BLaER1 treated with 17β-estradiol and CSF1 and Interleukin-3, amounts not matched to agents 10 nM and 100 nM (cell line): ENCODE results near the gene CUX1.

Experiments
- H3K27ac ChIP-seq, 11 experiments: shearing (Covaris generic); formaldehyde crosslinking; 2 replicates each; pipeline ENCODE4 v1.8.1; 2022
- H3K27me3 ChIP-seq, 11 experiments: shearing (Covaris generic); formaldehyde crosslinking; 2 replicates each; pipeline ENCODE4 v1.8.1; 2022
- H3K36me3 ChIP-seq, 11 experiments: shearing (Covaris generic); formaldehyde crosslinking; 2 replicates each; pipeline ENCODE4 v1.8.1; 2022
- H3K4me1 ChIP-seq, 10 experiments: shearing (Covaris generic); formaldehyde crosslinking; 2 replicates each; pipeline ENCODE4 v1.8.1; 2022
- H3K4me2 ChIP-seq, 11 experiments: shearing (Covaris generic); formaldehyde crosslinking; 2 replicates each; pipeline ENCODE4 v1.8.1; 2022
- H3K4me3 ChIP-seq, 10 experiments: shearing (Covaris generic); formaldehyde crosslinking; 2 replicates each; pipeline ENCODE4 v1.8.1; 2022
- H3K9ac ChIP-seq, 11 experiments: shearing (Covaris generic); formaldehyde crosslinking; 2 replicates each; pipeline ENCODE4 v1.8.1; 2022
- H3K9me3 ChIP-seq, 11 experiments: shearing (Covaris generic); formaldehyde crosslinking; replicated peaks in 1 of 11; 2 replicates each; pipeline ENCODE4 v1.8.1; 2022
- H4K20me1 ChIP-seq, 11 experiments: shearing (Covaris generic); formaldehyde crosslinking; 2 replicates each; pipeline ENCODE4 v1.8.1; 2022
- Cebpa-rat ChIP-seq, 11 experiments: shearing (Covaris generic); IDR thresholded peaks; 2 replicates each; pipeline ENCODE4 v1.8.1; 2022

Gene CUX1

GRCh38 chr7:102248456-102249395 is 431.3 kb downstream of the CUX1 start:
- H3K9me3 ChIP-seq: no peaks in the 10 kb centered on the region
- H4K20me1 ChIP-seq: peaks cover 4 to 72% (median 31%) of the 10 kb centered on the region in 11 experiments; a peak in 14 of 22 replicates
- H3K27ac ChIP-seq: no peak overlapping the region
- peaks cover 0 to 35% (median 31%) of the 10 kb centered on the region in 10 experiments; a peak in 17 of 20 replicates for H3K4me1 ChIP-seq
- no peak for TF ChIP-seq Cebpa-rat (IDR thresholded peaks at IDR 0.05)
- H3K4me2 ChIP-seq: no peak overlapping the region
- no peaks in the 10 kb centered on the region for H3K27me3 ChIP-seq
- no peak overlapping the region for H3K4me3 ChIP-seq
- H3K36me3 ChIP-seq: peaks cover 78 to 95% (median 81%) of the 10 kb centered on the region in 11 experiments
- H3K9ac ChIP-seq: no peak overlapping the region

GRCh38 chr7:102251531-102252365 is 434.3 kb downstream of the CUX1 start:
- H3K36me3 ChIP-seq: peaks cover 52 to 83% (median 68%) of the 10 kb centered on the region in 11 experiments
- peaks cover 0 to 38% (median 31%) of the 10 kb centered on the region in 10 experiments; a peak in 17 of 20 replicates for H3K4me1 ChIP-seq
- H3K9ac ChIP-seq: peak overlapping the region in 4 of 11 experiments; percentile 2 to 61 (median 41); a peak in 6 of 22 replicates
- H3K27ac ChIP-seq: peak overlapping the region in 7 of 11 experiments; percentile 2 to 61 (median 24); a peak in 10 of 22 replicates
- no peak overlapping the region for H3K4me3 ChIP-seq
- no peaks in the 10 kb centered on the region for H3K27me3 ChIP-seq
- TF ChIP-seq Cebpa-rat (IDR thresholded peaks at IDR 0.05): no peak
- peak overlapping the region in 10 of 11 experiments; percentile 1 to 85 (median 78); a peak in 17 of 22 replicates for H3K4me2 ChIP-seq
- H4K20me1 ChIP-seq: peaks cover 4 to 58% (median 31%) of the 10 kb centered on the region in 11 experiments; a peak in 14 of 22 replicates
- H3K9me3 ChIP-seq: no peaks in the 10 kb centered on the region; a peak in 1 of 22 replicates

- peak overlapping the region in 9 of 11 experiments; percentile 11 to 85 (median 79); a peak in 16 of 22 replicates for H3K4me2 ChIP-seq
- no peaks in the 10 kb centered on the region; a peak in 1 of 22 replicates for H3K9me3 ChIP-seq
- peaks cover 4 to 52% (median 31%) of the 10 kb centered on the region in 11 experiments; a peak in 14 of 22 replicates for H4K20me1 ChIP-seq
- H3K36me3 ChIP-seq: peaks cover 45 to 78% (median 61%) of the 10 kb centered on the region in 11 experiments
- no peaks in the 10 kb centered on the region for H3K27me3 ChIP-seq
- peak overlapping the region in 3 of 11 experiments; percentile 29 to 61 (median 53); a peak in 5 of 22 replicates for H3K9ac ChIP-seq
- H3K4me1 ChIP-seq: peaks cover 0 to 38% (median 31%) of the 10 kb centered on the region in 10 experiments; a peak in 17 of 20 replicates
- TF ChIP-seq Cebpa-rat (IDR thresholded peaks at IDR 0.05): no peak
- H3K4me3 ChIP-seq: 0 out of 20 replicates have a peak overlapping the region, but pooled peaks of 1 of the 10 experiments have one; percentile 4
- H3K27ac ChIP-seq: peak overlapping the region in 7 of 11 experiments; percentile 2 to 61 (median 24); a peak in 10 of 22 replicates
These were observed 435.0 kb downstream of the CUX1 start for GRCh38 chr7:102252366-102252982.

- no peak overlapping the region for H3K4me3 ChIP-seq
- peak overlapping the region in 1 of 11 experiments; percentile 61; a peak in 1 of 22 replicates for H3K27ac ChIP-seq
- peak overlapping the region in 8 of 11 experiments; percentile 27 to 85 (median 82); a peak in 14 of 22 replicates for H3K4me2 ChIP-seq
- H3K36me3 ChIP-seq: peaks cover 41 to 69% (median 52%) of the 10 kb centered on the region in 11 experiments
- no peak overlapping the region for H3K9ac ChIP-seq
- no peaks in the 10 kb centered on the region; a peak in 1 of 22 replicates for H3K9me3 ChIP-seq
- H3K27me3 ChIP-seq: no peaks in the 10 kb centered on the region
- peaks cover 0 to 38% (median 31%) of the 10 kb centered on the region in 10 experiments; a peak in 17 of 20 replicates for H3K4me1 ChIP-seq
- TF ChIP-seq Cebpa-rat (IDR thresholded peaks at IDR 0.05): no peak
- H4K20me1 ChIP-seq: peaks cover 4 to 46% (median 25%) of the 10 kb centered on the region in 11 experiments; a peak in 14 of 22 replicates
These were observed 435.9 kb downstream of the CUX1 start for GRCh38 chr7:102253066-102253972.

- Histone ChIP-seq H3K4me1 (peaks cover 0 to 38% (median 32%) of the 10 kb centered on the region in 10 experiments; a peak in 17 of 20 replicates), H3K36me3 (peaks cover 34 to 63% (median 48%) of the 10 kb centered on the region in 11 experiments), H3K4me2 (no peak overlapping the region), H3K27ac (no peak overlapping the region), H3K9me3 (no peaks in the 10 kb centered on the region; a peak in 1 of 22 replicates), H3K9ac (no peak overlapping the region), H3K4me3 (no peak overlapping the region), H4K20me1 (peaks cover 4 to 47% (median 31%) of the 10 kb centered on the region in 11 experiments; a peak in 14 of 22 replicates), H3K27me3 (no peaks in the 10 kb centered on the region)
- TF ChIP-seq Cebpa-rat (IDR thresholded peaks at IDR 0.05): no peak
These were observed 436.5 kb downstream of the CUX1 start for GRCh38 chr7:102253973-102254370.

- peaks cover 29 to 57% (median 42%) of the 10 kb centered on the region in 11 experiments for H3K36me3 ChIP-seq
- no peaks in the 10 kb centered on the region; a peak in 1 of 22 replicates for H3K9me3 ChIP-seq
- H3K4me3 ChIP-seq: no peak overlapping the region
- H3K27ac ChIP-seq: no peak overlapping the region
- peaks cover 0 to 38% (median 33%) of the 10 kb centered on the region in 10 experiments; a peak in 17 of 20 replicates for H3K4me1 ChIP-seq
- H3K4me2 ChIP-seq: no peak overlapping the region
- H3K9ac ChIP-seq: no peak overlapping the region
- no peaks in the 10 kb centered on the region for H3K27me3 ChIP-seq
- TF ChIP-seq Cebpa-rat (IDR thresholded peaks at IDR 0.05): no peak
- peaks cover 4 to 46% (median 31%) of the 10 kb centered on the region in 11 experiments; a peak in 14 of 22 replicates for H4K20me1 ChIP-seq
These were observed 437.1 kb downstream of the CUX1 start for GRCh38 chr7:102254521-102254920.

GRCh38 chr7:102255501-102255900 is 438.1 kb downstream of the CUX1 start:
- H3K27me3 ChIP-seq: no peaks in the 10 kb centered on the region
- peaks cover 0 to 33% (median 27%) of the 10 kb centered on the region in 10 experiments; a peak in 17 of 20 replicates for H3K4me1 ChIP-seq
- H3K9ac ChIP-seq: no peak overlapping the region
- peaks cover 19 to 47% (median 32%) of the 10 kb centered on the region in 11 experiments for H3K36me3 ChIP-seq
- H3K4me2 ChIP-seq: no peak overlapping the region
- H3K9me3 ChIP-seq: no peaks in the 10 kb centered on the region; a peak in 1 of 22 replicates
- peaks cover under 1 to 43% (median 23%) of the 10 kb centered on the region in 11 experiments; a peak in 12 of 22 replicates for H4K20me1 ChIP-seq
- TF ChIP-seq Cebpa-rat (IDR thresholded peaks at IDR 0.05): no peak
- no peak overlapping the region for H3K27ac ChIP-seq
- H3K4me3 ChIP-seq: no peak overlapping the region
